ENCODE results near the gene GTF2IRD1.

DNA sequence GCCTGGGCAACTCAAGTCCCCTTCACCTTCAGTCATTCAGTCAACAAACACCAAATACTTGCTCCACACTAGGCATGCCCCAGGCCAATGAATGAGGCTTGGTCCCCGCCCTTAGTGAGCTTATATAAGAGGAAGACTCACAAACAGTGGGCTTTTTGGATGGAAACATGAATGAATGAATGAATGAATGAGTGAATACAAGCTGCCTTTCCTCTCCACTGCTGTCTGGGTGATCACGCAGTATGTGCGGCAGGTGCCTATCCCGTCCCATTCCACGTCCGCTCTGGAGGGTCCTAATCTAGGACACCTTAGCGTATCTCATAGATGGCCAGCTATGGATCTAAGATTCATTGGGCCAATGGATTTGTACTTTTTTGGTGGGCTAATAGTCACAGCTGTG, 184.0 kb downstream of the GTF2IRD1 start:
- no peak for TF ChIP-seq CTCF (IDR thresholded peaks at IDR 0.05)
- no peak for TF ChIP-seq POLR2A (IDR thresholded peaks at IDR 0.05)

Data from testis (tissue), 2 donors.